Stimulated activated CD4-positive, alpha-beta T cell treated with anti-CD3 and anti-CD28 coated beads, TNF-alpha, amount 100 ng/mL, for 24 hours (primary cell): ENCODE results near the gene TCF7.
"Not testable (repeated sequence)": the region's sequence is repeated elsewhere in the genome, so short reads cannot be mapped to it uniquely, and the experiment has no call there.

Source experiments
- DNase-seq, 3 experiments: peaks; one replicate each; pipeline ENCODE4 v3.0.0-alpha.2; 2020; ENCODE audit warnings: low read depth in 3 of 3

Gene TCF7

GRCh38 chr5:134145041-134145757 is 30.7 kb downstream of the TCF7 start:
- no peak for DNase-seq

DNA sequence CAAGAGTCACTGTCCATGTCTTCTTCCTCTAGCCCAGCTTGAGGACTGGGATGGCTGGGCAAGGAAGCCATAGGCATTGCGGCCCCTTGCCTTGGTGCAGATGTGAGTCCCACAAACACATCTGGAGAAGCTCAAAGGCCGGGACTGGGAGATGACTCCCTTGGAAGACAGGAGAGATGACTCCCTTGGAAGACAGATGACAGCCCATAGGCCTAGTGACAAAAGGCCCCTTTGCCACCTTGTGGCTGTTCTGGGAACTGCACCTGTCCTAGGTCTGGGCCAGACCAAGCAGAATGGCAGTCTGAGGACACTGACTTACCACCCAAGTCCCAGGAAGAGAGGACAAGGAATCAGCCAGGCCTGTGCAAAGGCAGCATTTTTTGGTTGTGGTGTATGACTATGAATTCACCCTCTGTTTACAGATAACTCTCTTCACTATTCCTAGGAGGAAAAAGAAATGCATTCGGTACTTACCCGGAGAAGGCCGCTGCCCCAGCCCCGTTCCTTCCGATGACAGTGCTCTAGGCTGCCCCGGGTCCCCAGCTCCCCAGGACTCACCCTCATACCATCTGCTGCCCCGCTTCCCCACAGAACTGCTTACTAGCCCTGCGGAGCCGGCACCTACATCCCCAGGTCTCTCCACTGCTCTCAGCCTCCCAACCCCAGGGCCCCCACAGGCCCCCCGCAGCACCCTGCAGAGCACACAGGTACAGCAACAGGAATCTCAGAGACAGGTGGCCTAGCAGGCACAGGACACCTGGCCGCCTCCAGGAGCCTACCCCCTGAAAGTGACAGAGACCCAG is 31.5 kb downstream of the TCF7 start:
- peak; percentile 65 to 84 (median 71) for DNase-seq

GRCh38 chr5:134146651-134147518 is 32.4 kb downstream of the TCF7 start:
- no peak for DNase-seq

- DNase-seq: no peak
These were observed 33.8 kb downstream of the TCF7 start for GRCh38 chr5:134148316-134148715.

GRCh38 chr5:134148986-134149539 is 34.6 kb downstream of the TCF7 start:
- DNase-seq: no peak

DNA sequence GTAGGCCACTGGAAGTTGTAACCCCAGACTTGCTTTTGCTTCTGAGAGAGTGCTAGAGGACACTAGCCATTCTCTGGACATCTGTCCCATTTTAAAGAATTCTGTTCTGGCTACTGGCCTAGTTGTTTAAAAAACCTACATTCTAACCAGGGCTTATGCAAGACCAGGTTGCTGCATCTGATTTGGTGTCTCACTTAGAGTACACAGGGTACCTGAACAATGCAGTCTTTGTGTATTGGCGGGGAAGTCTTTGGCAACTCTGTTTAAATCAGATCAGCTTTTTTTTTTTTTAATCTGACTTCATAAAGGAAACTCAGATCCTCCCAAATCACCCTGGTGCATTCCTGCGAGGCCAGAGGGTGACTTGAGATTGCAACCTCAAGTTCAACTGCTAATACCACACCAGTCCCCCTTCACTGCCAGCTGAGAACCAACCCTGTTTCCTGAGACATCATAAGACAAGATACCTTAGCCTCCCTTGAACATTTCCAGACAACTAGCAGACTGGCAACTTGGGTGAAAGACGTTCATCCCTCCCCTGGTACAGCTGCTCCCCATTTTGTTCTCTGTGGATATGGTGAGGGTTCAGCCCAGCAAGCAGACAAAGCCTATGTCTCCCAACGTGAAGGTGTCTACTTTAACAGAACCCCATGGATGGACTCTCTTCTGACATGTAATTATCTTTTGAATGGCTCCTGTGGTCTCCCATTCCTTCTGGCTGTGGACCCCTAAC is 35.3 kb downstream of the TCF7 start:
- no peak for DNase-seq

DNA sequence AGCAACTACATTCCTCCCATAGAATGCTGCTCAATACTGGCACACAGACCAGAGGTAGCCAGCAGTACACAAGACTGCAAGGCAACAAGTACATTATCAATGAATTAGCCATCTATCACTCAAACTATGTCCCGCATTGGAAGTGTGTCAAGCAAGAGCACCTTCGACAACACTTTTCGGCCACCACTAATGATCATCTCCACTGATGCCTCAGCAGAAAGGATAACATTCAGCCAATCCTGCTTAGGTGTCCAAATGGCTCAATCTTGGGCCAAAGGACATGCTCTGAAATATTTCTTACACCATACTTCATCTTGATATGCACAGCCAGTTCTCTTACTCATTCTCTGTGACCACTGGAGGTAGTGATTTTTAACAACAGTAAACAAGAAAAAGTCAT is 37.2 kb downstream of the TCF7 start:
- DNase-seq: no peak

GRCh38 chr5:134152173-134152832 is 37.8 kb downstream of the TCF7 start:
- DNase-seq: not testable (repeated sequence)

DNA sequence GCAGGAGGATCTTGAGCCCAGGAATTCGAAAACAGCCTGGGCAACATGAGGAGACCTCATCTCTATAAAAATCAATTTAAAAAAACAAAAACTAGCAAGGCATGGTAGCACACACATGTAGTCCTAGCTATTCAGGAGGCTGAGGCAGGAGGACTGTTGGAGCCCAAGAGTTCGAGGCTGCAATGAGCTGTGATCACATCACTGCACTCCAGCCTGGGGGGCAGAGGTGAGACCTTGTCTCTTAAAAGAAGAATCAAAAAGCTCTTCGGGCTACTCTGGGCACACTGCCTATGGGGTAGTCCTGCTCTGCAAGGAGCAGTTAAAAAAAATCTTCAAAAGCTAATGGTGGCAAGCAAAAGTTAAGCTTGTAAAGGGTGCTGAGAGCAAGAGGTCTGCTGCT is 38.8 kb downstream of the TCF7 start:
- DNase-seq: no peak

DNA sequence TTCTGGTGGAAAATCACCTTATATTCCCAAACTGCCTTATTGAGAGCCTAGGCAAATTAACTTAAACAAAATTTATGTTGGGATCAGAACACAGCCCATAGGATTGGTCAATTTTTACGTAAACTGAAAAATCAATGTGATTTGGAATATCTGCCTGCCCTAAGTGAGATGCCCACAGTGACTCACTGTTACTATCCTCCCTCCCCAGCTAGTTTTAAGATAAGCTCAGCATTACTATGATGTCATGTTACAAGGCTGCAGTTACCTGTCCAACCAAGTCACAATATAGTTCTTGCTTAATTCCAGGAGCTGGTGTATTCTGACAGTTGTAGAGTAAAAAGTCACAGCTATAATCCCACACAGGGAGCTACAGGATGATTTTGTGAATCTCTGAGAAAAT is 39.2 kb downstream of the TCF7 start:
- no peak for DNase-seq

- DNase-seq: no peak
These were observed 47.3 kb downstream of the TCF7 start for GRCh38 chr5:134161513-134162395.

DNA sequence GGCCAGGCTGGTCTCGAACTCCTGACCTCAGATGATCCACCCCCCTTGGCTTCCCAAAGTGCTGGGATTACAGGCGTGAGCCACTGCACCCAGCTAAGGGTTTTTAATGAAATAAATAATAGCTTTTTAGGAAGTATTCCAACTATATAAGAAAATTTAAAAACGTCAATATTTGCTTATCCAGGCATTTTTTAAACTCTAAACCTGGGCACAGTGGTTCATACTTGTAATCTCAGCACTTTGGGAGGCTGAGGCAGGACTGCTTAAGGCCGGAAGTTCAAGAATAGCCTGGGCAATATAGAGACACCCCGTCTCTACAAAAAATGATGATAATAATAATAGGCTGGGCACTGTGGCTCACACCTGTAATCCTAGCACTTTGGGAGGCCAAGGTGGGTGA is 48.1 kb downstream of the TCF7 start:
- no peak for DNase-seq

GRCh38 chr5:134171972-134172371 is 57.5 kb downstream of the TCF7 start:
- DNase-seq: no peak

DNA sequence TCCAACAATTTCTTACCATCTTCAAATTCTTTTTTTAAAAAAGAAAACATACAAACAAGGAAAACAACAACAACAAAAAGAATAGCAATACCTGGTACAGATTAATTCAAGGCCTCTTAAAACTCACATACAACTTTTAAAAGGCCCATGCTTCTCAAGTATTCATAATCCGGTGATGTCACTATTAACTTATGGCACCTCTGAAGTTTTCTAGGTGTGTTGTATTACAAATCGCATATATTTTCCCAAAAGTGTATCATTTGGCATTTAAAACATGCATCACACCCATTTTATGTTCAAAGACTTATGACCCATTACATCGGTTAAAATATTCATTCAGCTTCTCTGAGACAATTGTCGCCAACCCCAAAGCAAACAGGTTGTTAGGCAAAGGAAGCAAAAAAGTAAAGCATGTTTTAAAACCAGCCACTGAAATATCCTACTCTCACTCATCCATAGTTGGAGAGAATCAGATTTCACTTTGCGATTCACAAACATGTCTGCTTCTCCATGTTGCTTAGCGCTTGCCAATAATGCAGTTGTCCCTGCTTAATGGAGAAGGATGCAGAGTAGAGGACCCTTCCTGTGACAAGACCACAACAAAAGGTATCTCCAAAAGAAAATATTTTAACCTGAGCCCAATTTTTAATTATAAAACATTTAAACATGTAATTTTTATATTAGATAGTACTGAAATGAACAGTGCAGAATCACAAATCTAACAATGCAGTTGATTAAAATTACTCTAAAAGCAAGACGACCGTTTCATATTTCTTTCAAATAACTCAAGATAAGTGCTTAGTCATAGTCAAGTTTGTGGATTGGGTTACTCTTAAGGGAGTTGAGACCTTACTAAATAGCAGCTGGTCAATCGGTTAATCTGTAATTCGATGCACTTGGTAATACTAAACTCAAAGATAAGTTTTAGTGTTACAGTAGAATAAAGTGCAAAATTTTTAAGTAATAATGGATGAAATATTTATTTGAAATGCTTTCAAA is 60.7 kb downstream of the TCF7 start:
- no peak for DNase-seq

DNA sequence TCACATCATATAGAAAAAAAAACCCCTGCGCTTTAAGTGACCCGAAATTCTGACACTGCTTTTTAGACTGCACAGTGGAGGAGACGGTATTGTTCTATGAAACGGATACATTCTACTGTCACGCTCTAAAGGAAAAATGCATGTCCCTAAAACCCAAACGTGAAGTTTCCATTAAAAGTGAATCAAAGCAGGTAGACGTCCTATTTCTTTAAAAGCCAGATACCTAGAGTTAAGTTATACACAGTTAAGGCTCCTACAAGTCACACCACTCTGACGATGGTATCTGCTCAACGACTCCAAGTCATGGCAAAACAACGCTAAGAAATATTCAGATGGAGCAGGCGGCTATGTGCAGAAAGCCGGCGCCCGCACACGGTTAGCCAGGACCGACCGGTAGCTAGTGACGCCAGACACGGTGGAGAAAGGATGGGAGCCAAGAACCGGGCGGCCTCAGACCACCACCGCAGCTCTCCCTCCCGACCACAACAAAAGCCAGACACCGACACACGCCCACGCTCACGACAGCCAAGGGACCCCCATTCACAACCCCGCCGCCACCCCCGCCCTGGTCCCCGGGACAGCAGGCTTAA is 61.5 kb downstream of the TCF7 start:
- peak in 1 of 3 experiments; percentile 12 for DNase-seq

GRCh38 chr5:134176511-134177368 is 62.3 kb downstream of the TCF7 start, which contains the start of gene SKP1:
Gene SKP1, minus strand, starts transcription at chr5:134176950. Its CDS starts 2,928 bp downstream, at chr5:134174022.
- DNase-seq: peak; percentile 69 to 82 (median 71)
